Embryonic facial prominence (tissue), 1 donor: ENCODE data around the gene RUNX1.
A peak's percentile ranks its signal among the peaks of the same experiment; 100 is the strongest.

Experiments used
- DNase-seq: peaks from one replicate; pipeline ENCODE4 v3.0.0-alpha.2; 2016; ENCODE audit errors: extremely low spot score

The RUNX1 gene

DNA sequence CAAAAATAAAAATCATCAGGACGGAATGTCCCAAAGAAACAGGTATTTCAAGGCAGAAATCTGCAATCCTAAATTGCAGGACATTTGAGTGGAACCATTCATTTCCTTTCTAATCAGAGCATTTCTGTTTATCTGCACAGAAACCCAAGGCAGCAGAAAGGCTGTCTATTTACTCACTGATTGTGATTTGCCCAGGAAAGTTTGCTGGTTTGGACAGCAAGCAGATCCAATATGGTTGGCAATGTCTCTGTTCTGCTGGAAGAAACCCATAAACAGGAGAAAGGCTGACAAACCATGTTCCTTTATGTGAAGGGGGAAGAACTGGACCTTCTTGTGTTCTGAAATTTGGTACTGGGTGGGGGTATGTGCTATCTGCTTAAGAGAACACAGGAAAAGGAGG, 260.2 kb downstream of the RUNX1 start:
- DNase-seq, result no peak

GRCh38 chr21:34783815-34784214, 265.3 kb downstream of the RUNX1 start:
- no peak for DNase-seq

DNA sequence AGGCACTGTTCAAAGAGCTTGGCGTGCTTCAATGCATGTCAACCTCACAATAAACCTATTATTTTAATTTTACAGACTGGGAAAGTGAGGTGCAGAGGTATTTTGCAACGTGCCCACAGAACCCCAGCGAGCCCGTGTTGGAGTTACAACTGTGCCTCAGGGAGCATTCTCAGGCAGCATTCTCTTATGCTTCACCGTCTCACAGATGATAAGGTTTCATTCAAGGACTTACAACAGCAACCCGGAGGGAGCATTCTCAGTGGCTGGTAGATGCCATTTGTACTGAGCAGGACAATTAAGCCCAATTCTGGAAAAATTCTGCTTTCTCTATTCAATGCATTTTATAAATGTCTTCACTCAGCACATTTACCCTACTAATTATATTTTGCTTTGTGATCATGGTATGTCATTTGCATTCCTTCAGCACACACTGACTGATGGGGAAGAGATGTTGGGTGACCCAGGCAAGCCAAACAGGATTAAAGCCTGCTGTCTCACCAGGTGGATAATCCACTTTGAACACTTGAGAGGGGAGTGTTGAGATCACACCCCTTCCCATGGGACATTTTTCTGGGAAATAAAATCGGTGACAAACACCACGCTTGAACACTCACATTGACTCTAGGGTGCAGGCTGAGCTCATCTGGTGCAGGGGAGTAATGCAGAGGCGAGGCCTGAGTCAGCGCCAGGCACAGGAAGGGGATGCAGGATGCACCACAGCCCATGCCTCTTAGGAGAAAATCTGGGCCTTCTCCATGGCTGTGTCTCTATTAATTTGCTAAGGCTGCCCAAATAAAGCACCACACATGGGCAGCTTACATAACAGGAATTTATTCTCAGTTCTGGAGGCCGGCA, 266.4 kb downstream of the RUNX1 start:
- DNase-seq, result no peak

GRCh38 chr21:34781526-34781925, 267.6 kb downstream of the RUNX1 start:
- no peak for DNase-seq

DNA sequence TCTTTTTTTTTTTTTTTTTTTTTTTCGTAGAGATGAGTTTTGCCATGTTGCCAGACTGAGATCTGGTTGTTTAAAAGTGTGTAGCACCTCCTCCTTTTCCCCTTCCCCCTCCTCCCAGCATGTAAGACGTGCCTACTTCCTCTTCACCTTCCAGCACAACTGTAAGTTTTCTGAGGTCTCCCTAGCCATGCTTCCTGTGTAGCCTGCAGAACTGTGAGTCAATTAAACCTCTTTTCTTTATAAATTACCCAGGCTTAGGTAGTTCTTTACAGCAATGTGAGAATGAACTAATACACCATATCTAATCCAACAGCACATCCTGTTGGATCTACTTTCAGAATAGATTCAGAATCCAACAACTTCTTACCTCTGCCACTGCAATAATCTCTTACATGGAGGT, 269.2 kb downstream of the RUNX1 start:
- no peak for DNase-seq

DNA sequence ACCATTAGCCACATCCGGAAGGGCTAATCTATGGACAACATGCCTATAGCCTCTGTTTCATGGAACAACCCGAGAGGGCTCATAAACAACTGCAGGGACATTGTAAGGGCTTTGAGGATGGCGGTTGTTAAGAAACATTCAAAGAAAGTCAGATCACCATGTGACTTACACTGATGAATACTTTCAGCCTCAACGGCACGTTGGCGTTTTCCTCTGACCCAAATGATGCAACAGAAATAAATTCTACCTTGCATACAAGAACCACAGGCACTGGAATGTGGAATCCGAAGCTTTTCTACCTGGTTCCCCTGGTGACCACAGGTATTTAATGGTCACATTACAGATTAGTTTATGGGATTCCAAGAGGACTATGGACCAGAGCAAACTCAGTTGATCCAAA, 273.3 kb downstream of the RUNX1 start:
- DNase-seq, result no peak

DNA sequence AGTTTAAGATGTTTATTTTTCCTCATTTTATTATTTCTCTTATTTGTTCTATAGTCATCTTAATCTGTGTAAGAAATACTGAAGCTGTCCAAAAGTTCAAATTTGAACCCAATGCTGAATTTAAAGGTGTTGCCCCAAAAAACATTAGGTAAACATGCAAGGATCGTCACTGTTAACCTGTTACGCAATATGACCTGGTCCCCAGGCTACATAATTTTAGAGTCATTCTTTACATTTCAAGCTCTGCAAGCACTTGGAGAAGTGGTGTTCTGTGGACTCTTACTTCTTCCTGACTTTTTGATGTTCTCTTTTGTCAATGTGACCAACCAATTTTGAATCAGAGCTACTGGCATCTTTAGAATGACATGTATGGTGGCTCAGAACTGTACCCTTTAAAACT, 274.4 kb downstream of the RUNX1 start:
- no peak for DNase-seq

- DNase-seq, result no peak
Measured at GRCh38 chr21:34771512-34772028, 277.5 kb downstream of the RUNX1 start.

DNA sequence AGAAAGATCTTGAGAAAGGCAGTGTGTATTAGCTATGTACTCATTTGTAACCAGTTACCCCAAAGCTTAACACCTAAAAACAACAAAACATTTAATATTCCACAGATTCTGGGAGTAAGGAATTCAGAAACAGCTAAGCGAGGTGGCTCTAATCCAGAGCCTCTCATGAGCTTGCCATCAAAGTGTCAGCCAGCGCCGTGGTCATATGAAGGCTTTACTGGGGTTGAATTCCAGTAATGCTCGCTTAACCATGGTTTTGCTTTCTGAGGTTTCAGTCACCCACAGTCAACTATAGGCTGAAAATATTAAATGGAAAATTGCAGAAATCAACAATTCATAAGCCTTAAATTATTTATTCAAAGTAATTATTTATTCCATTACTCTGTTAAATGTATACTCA, 278.5 kb downstream of the RUNX1 start:
- no peak for DNase-seq

GRCh38 chr21:34768326-34768725, 280.8 kb downstream of the RUNX1 start:
- DNase-seq, result no peak

- no peak for DNase-seq
Measured at GRCh38 chr21:34766862-34767261, 282.2 kb downstream of the RUNX1 start.

GRCh38 chr21:34765619-34766018, 283.5 kb downstream of the RUNX1 start:
- no peak for DNase-seq

DNA sequence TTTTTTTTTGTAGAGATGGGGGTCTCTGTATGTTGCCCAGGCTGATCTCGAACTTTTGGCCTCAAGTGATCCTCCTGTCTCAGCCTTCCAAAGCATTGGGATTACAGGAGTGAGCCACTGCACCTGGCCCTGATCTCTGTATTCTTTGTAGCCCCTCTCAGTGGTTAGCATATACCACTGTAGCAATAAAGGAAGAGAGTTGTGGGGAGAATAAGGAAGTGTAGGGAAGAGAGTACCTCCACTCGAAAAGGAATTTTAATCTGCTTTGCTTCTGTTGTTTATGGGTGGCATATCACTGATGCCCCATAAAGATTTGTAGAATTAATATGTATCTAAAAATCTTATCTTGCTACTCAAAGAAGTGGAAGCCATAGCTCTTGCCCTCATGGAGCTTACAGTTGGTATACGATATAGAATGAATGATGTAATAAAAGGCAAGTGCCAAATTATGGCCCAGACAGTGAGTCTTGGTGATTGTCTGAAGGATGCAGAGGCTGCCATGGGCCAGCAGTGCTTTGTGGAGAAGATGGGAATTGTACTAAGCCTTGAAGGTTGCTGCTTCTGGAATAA, 284.3 kb downstream of the RUNX1 start:
- DNase-seq, result no peak

GRCh38 chr21:34762786-34763185, 286.3 kb downstream of the RUNX1 start:
- DNase-seq, result no peak

DNA sequence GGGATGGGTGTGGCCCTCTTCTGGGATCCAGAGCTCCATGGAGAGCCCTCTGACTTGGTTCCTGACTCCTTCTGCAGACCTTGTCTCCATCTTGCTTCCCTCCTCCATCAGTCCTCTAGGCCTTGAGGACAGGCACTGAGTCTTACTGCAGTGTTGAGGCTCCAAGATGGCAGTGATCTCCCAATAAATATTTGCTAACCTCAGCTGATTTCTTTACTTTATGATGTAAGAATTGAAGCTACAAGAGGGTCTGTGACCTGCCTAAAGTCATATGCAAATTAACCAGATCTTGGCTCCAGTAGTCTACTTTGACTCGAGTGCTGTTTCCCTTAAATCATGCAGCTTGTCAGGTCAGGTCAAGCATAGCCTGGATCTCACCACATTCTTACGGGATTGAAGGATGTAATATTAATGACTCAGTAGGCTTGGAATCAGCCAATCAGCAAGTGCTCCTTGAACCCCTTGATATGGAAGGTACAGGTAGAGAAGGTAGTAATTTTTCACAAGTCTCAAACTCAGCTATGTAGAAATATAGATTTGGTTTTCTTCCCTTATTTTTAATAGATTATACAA, 287.3 kb downstream of the RUNX1 start:
- no peak for DNase-seq

GRCh38 chr21:34754690-34755647, 294.1 kb downstream of the RUNX1 start:
- no peak for DNase-seq

- no peak for DNase-seq
Measured at GRCh38 chr21:34748862-34749261, 300.2 kb downstream of the RUNX1 start.

GRCh38 chr21:34745557-34746255, 303.4 kb downstream of the RUNX1 start:
- peak; percentile 75 for DNase-seq

- no peak for DNase-seq
Measured at GRCh38 chr21:34744801-34745200, 304.3 kb downstream of the RUNX1 start.

DNA sequence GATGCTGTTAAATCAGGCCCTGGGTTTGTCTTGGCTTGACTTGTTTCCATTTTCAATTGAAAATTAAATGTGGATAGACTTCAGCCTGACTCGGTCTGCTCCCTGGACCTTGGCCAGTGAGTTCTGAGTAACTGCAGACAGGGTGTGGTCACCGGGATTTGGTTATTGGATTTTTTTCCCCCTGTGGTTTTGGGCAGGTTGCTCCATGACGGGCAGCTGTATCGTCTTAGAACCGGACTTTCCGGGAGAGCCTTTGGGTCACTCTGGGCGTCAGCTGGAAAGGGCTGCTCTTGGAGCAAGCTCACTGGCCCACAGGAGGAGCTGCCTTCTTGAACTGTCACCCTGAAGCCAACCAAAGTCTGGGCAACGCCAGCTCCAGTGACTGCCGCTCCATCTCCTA, 305.3 kb downstream of the RUNX1 start:
- DNase-seq, result no peak

DNA sequence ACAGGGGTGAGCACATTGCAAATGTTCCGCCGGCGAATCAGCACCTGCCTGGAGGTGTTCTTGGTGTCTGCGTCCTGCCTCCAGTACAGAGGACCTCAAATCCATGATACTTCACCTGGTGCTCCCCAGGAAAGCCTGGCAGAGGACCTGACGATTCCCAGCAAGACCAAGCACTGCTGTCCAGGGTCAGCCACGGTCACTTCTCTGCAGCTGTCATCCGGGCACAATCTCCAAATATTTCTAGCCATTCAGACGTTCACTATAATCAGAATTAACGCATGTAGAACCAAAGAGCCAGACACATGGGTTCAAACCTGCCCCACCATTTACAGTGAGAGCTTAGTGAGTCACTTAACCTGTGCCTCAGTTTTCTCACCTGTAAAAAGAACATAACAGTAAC, 305.8 kb downstream of the RUNX1 start:
- DNase-seq, result no peak
